A549 (cell line): ENCODE results near the gene FLNB. TPM values are rescaled to one million over a fixed set of nuclear protein-coding genes. Genes with fewer than 3 reads are reported as not detected.
A peak's percentile ranks its signal among the peaks of the same experiment; 100 is the strongest.

ENCODE experiments used
- ATAC-seq, 2 experiments: fragments of 200-7000 bp in 1 of 2; fragments of >200 bp in 1 of 2; cut with Nextera tagmentation in 1 of 2; cut with Tn5 transposase in 1 of 2; 3 replicates each; pipeline versions ENCODE4 v1.8.0 to v1.9.1; 2018 to 2020; ENCODE audit warnings: mild to moderate bottlenecking in 1 of 2, moderate library complexity in 1 of 2
- CTCF ChIA-PET: fragments of 300-600 bp; sonication (Branson Sonifier 250); formaldehyde crosslinking; extraction: SDS; loops from one replicate; lab custom pipeline; 2021; ENCODE audit warnings: antibody characterized with exemption, inconsistent platforms; lab: Yijun Ruan, JAX
- POLR2A ChIA-PET: fragments of 350-600 bp; formaldehyde crosslinking; extraction: SDS; loops from one replicate; lab custom pipeline; 2021; ENCODE audit warnings: antibody characterized with exemption, inconsistent platforms; lab: Yijun Ruan, JAX
- DNase-seq, 2 experiments: peaks; one replicate each; pipeline versions ENCODE4 v3.0.0 to v3.0.0-alpha.2; 2011 to 2016; ENCODE audit warnings: low read depth in 1 of 2, low spot score in 1 of 2
- FAIRE-seq: peaks from 2 replicates; lab custom pipeline; 2011; peaks lifted over from hg19 to GRCh38; lab: Jason Lieb, UNC
- H3K27ac ChIP-seq, 2 experiments: fragments of >200 bp; sonication (Bioruptor Twin); formaldehyde crosslinking; 3 replicates each; pipeline ENCODE4 v1.5.1; 2016 to 2017
- H3K4me1 ChIP-seq: fragments of >200 bp; sonication (Bioruptor Twin); formaldehyde crosslinking; 3 replicates; pipeline ENCODE4 v1.6.1; 2016
- H3K4me2 ChIP-seq: fragments of >200 bp; sonication (Bioruptor Twin); formaldehyde crosslinking; 3 replicates; pipeline ENCODE4 v1.6.1; 2016
- H3K4me3 ChIP-seq: fragments of >200 bp; sonication (Bioruptor Twin); formaldehyde crosslinking; 3 replicates; pipeline ENCODE4 v1.5.1; 2016
- H3K9me3 ChIP-seq: fragments of >200 bp; sonication (Bioruptor Twin); formaldehyde crosslinking; 3 replicates; pipeline ENCODE4 v1.6.1; 2016
- ATOH8 ChIP-seq: fragments of 250-450 bp; sonication (Bioruptor Pico); IDR thresholded peaks from 2 replicates; pipeline ENCODE4 v1.5.0; 2020; ENCODE audit warnings: low read depth, mild to moderate bottlenecking, moderate library complexity
- BCL3 ChIP-seq: fragments of >200 bp; sonication (Bioruptor Twin); formaldehyde crosslinking; IDR thresholded peaks from 3 replicates; pipeline ENCODE4 v1.6.1; 2016
- CBX2 ChIP-seq: fragments of 200-600 bp; sonication (generic); IDR thresholded peaks from 2 replicates; pipeline ENCODE4 v1.6.1; 2016; ENCODE audit warnings: low read depth, mild to moderate bottlenecking, borderline replicate concordance
- CBX8 ChIP-seq: fragments of 200-600 bp; sonication (generic); IDR thresholded peaks from 2 replicates; pipeline ENCODE4 v1.6.1; 2016
- CTCF ChIP-seq: fragments of >200 bp; sonication (Bioruptor Twin); formaldehyde crosslinking; IDR thresholded peaks from 3 replicates; pipeline ENCODE4 v1.5.1; 2016
- EHF ChIP-seq: fragments of 250-450 bp; sonication (Bioruptor Pico); IDR thresholded peaks from 2 replicates; pipeline ENCODE4 v1.5.0; 2020; ENCODE audit warnings: mild to moderate bottlenecking
- EHMT2 ChIP-seq: fragments of 200-600 bp; sonication (generic); IDR thresholded peaks from 2 replicates; pipeline ENCODE4 v1.6.1; 2016; ENCODE audit warnings: antibody characterized with exemption, low read depth, mild to moderate bottlenecking, moderate library complexity
- ELK1 ChIP-seq: fragments of 150-350 bp; IDR thresholded peaks from 2 replicates; pipeline ENCODE4 v1.6.1; 2014; ENCODE audit warnings: low read depth, mild to moderate bottlenecking, low read length
- ESRRA ChIP-seq: fragments of 150-350 bp; IDR thresholded peaks from 2 replicates; pipeline ENCODE4 v1.6.1; 2014; ENCODE audit warnings: mild to moderate bottlenecking, low read length, borderline replicate concordance
- FOXS1 ChIP-seq: fragments of 250-450 bp; sonication (Bioruptor Pico); IDR thresholded peaks from 2 replicates; pipeline ENCODE4 v1.5.0; 2020; ENCODE audit warnings: mild to moderate bottlenecking, moderate library complexity
- HMGXB4 ChIP-seq: fragments of 250-450 bp; sonication (Bioruptor Pico); IDR thresholded peaks from 2 replicates; pipeline ENCODE4 v1.5.0; 2021; ENCODE audit warnings: mild to moderate bottlenecking, moderate library complexity, borderline replicate concordance
- JUN ChIP-seq, 2 experiments: fragments of >200 bp; sonication (Bioruptor Twin); formaldehyde crosslinking; IDR thresholded peaks; 2 replicates in 1 of 2; 3 replicates in 1 of 2; pipeline ENCODE4 v1.6.1; 2016 to 2017
- JUNB ChIP-seq: fragments of >200 bp; sonication (Bioruptor Twin); formaldehyde crosslinking; IDR thresholded peaks from 2 replicates; pipeline ENCODE4 v1.6.1; 2016
- MAFK ChIP-seq: fragments of 450-650 bp; IDR thresholded peaks from 2 replicates; pipeline ENCODE4 v1.6.1; 2014; ENCODE audit not compliant: partially characterized antibody
- MAX ChIP-seq: IDR thresholded peaks from 2 replicates; pipeline ENCODE4 v1.6.1; 2012
- MAZ ChIP-seq: fragments of 150-350 bp; IDR thresholded peaks from 2 replicates; pipeline ENCODE4 v1.6.1; 2014; ENCODE audit warnings: antibody characterized with exemption, low read depth, low read length, borderline replicate concordance
- NPAS2 ChIP-seq: fragments of 250-450 bp; sonication (Bioruptor Pico); IDR thresholded peaks from 2 replicates; pipeline ENCODE4 v1.8.0; 2022; ENCODE audit warnings: mild to moderate bottlenecking, moderate library complexity, borderline replicate concordance
- NR3C1 ChIP-seq: fragments of >200 bp; sonication (Bioruptor Twin); formaldehyde crosslinking; IDR thresholded peaks from 3 replicates; pipeline ENCODE4 v1.6.1; 2017
- RAD21 ChIP-seq, 2 experiments: fragments of >200 bp in 1 of 2; sonication (Bioruptor Twin) in 1 of 2; formaldehyde crosslinking in 1 of 2; IDR thresholded peaks in 1 of 2; conservative IDR thresholded peaks in 1 of 2; 2 replicates in 1 of 2; 3 replicates in 1 of 2; pipeline ENCODE4 v1.6.1; 2012 to 2018; ENCODE audit warnings: inconsistent platforms in 1 of 2
- RCOR1 ChIP-seq: fragments of 150-350 bp; IDR thresholded peaks from 2 replicates; pipeline ENCODE4 v1.6.1; 2014; ENCODE audit warnings: antibody characterized with exemption, low read length, low read depth
- SREBF2 ChIP-seq: fragments of 450-650 bp; IDR thresholded peaks from 2 replicates; pipeline ENCODE4 v1.6.1; 2014; ENCODE audit warnings: mild to moderate bottlenecking, moderate library complexity
- USF2 ChIP-seq: fragments of 450-650 bp; IDR thresholded peaks from 2 replicates; pipeline ENCODE4 v1.6.1; 2014; ENCODE audit warnings: antibody characterized with exemption
- ZC3H11A ChIP-seq: fragments of 450-650 bp; IDR thresholded peaks from 2 replicates; pipeline ENCODE4 v1.6.1; 2014; ENCODE audit warnings: antibody characterized with exemption, mild to moderate bottlenecking
- ZNF302 ChIP-seq: fragments of 250-450 bp; sonication (Bioruptor Pico); IDR thresholded peaks from 2 replicates; pipeline ENCODE4 v1.9.0; 2021; ENCODE audit warnings: inconsistent platforms, mild to moderate bottlenecking, moderate library complexity
- WGBS: methylation state at CpG from one replicate; pipeline ENCODE4 v1.1.6; 2017; ENCODE audit errors: missing lambda C conversion rate; 5-methylcytosine and 5-hydroxymethylcytosine counted together
- polyA plus RNA-seq, 4 experiments: library from polyadenylated mRNA; depleted of rRNA in 3 of 4; stranded (reverse); fragments of >200 nt; fragmentation: RNase III in 1 of 4; extraction: RNeasy Plus Mini Kit Qiagen cat#74134 plus additional on column Dnase treatment in 1 of 4; gene quantifications; 2 replicates in 3 of 4; 3 replicates in 1 of 4; pipeline ENCODE4 v1.2.3, GENCODE V29; 2011 to 2017

FLNB gene
- polyA plus RNA-seq, 2 of the 4 experiments (the other 2 are of a cell fraction): 235 to 439 TPM

GRCh38 chr3:58065700-58066167 is 57.5 kb downstream of the FLNB start:
- peak overlapping the region; percentile 55 to 90; a peak in 5 of 6 replicates for H3K27ac ChIP-seq
- POLR2A ChIA-PET: interaction anchor here (0.6 kb wide), 1 partner anchor 56 kb away, joined by 7 read pairs; no protein-coding TSS in a partner anchor
- WGBS: 33% methylated on average over 6 of the region's 6 CpGs
- ATAC-seq: peak in 1 of 2 experiments; percentile 46; a peak in 3 of 6 replicates
- TF ChIP-seq FOXS1 (CRISPR knock-in tag): no peak
- no peak for TF ChIP-seq EHMT2
- TF ChIP-seq NR3C1: no peak
- TF ChIP-seq ATOH8 (CRISPR knock-in tag): no peak
- no peak for TF ChIP-seq MAFK
- TF ChIP-seq ESRRA: no peak
- TF ChIP-seq NPAS2 (CRISPR knock-in tag): no peak
- TF ChIP-seq HMGXB4 (CRISPR knock-in tag): no peak
- TF ChIP-seq CBX8: no peak
- no peak for TF ChIP-seq JUN (IDR thresholded peaks at IDR 0.05)
- TF ChIP-seq, all 56 proteins: peak for 0
- DNase-seq (no peak), FAIRE-seq (no peak)
- peaks cover 99% of the 10 kb centered on the region for H3K4me1 ChIP-seq
- no peaks in the 10 kb centered on the region for H3K9me3 ChIP-seq
- H3K4me3 ChIP-seq: no peak overlapping the region
- CTCF ChIA-PET: interaction anchor here (1.1 kb wide), 1 partner anchor 57 kb away, joined by 3 read pairs; no protein-coding TSS in a partner anchor
- peak overlapping the region; percentile 79 for H3K4me2 ChIP-seq

- FAIRE-seq: no peak
- Histone ChIP-seq H3K4me3 (no peak overlapping the region), H3K4me2 (peak overlapping the region; percentile 79), H3K27ac (peak overlapping the region; percentile 1 to 90; a peak in 4 of 6 replicates), H3K9me3 (no peaks in the 10 kb centered on the region), H3K4me1 (peaks cover 99% of the 10 kb centered on the region)
- TF ChIP-seq MAX (no peak), NPAS2 (CRISPR knock-in tag) (no peak), CTCF (no peak), BCL3 (no peak), ZNF302 (no peak), EHF (CRISPR knock-in tag) (no peak), RAD21 (conservative IDR thresholded peaks at IDR 0.05 in 1 of 2, IDR thresholded peaks at IDR 0.05 in 1 of 2) (no peak), MAZ (no peak), ESRRA (no peak), USF2 (no peak), RCOR1 (no peak), FOXS1 (CRISPR knock-in tag) (no peak), JUNB (no peak), ZC3H11A (no peak), SREBF2 (no peak), ELK1 (no peak), CBX2 (no peak)
- CTCF ChIA-PET: no interaction called here
- no peak for DNase-seq
- WGBS: 16% methylated on average over 3 of the region's 3 CpGs
- peak in 1 of 2 experiments; percentile 20; a peak in 4 of 6 replicates for ATAC-seq
- POLR2A ChIA-PET: no interaction called here
These were observed 58.6 kb downstream of the FLNB start for GRCh38 chr3:58066842-58067241.
